NCI-H2196 treated with DMSO at 0.1 percent for 48 hours (cell line): ENCODE measurements around the gene SOCS4.

Experiments used
- DNase-seq: peaks from one replicate; lab custom pipeline; 2025; ENCODE audit not compliant: unreplicated experiment; lab: John Stamatoyannopoulos, UW

SOCS4 gene

GRCh38 chr14:55085060-55085660, 58.1 kb downstream of the SOCS4 start:
- DNase-seq = no peak

GRCh38 chr14:55086938-55087337, 59.9 kb downstream of the SOCS4 start:
- no peak for DNase-seq

GRCh38 chr14:55088356-55088755, 61.3 kb downstream of the SOCS4 start:
- no peak for DNase-seq

- DNase-seq = no peak
Measured at GRCh38 chr14:55092341-55092740, 65.3 kb downstream of the SOCS4 start.

- DNase-seq = no peak
Measured at GRCh38 chr14:55094292-55095157, 67.5 kb downstream of the SOCS4 start.

- no peak for DNase-seq
Measured at GRCh38 chr14:55097881-55098560, 71.0 kb downstream of the SOCS4 start.

GRCh38 chr14:55098561-55098898, 71.5 kb downstream of the SOCS4 start:
- DNase-seq = no peak
